B cell (primary cell): ENCODE measurements around the gene MAP3K5. TPM values are rescaled to one million over a fixed set of nuclear protein-coding genes. Genes with fewer than 3 reads are reported as not detected.

Experiments used
- ATAC-seq: fragments of 200-7000 bp; cut with Tn5 transposase; one replicate; pipeline ENCODE4 v1.10.0; 2021; ENCODE audit warnings: low read depth, mild to moderate bottlenecking, moderate number of reproducible peaks, moderate library complexity
- CTCF ChIA-PET: fragments of 350-600 bp; sonication (Branson Sonifier 250); formaldehyde crosslinking; loops from one replicate; lab custom pipeline; 2021; ENCODE audit warnings: antibody characterized with exemption, inconsistent platforms; lab: Charles Lee
- POLR2A ChIA-PET: fragments of 350-600 bp; sonication (Branson Sonifier 250); formaldehyde crosslinking; loops from one replicate; lab custom pipeline; 2021; ENCODE audit warnings: antibody characterized with exemption; lab: Charles Lee
- DNase-seq: peaks from one replicate; pipeline ENCODE4 v3.0.0; 2013
- H2AFZ ChIP-seq: 2 replicates; pipeline ENCODE4 v1.6.1; 2012; ENCODE audit warnings: mild to moderate bottlenecking, low read depth, low read length; ENCODE audit not compliant: insufficient read depth, poor library complexity, severe bottlenecking
- H3K27ac ChIP-seq, 2 donors: 1 replicate in 1 of 2; 2 replicates in 1 of 2; pipeline ENCODE4 v1.5.1; 2012 to 2013; ENCODE audit warnings: low read length in 2 of 2, mild to moderate bottlenecking in 2 of 2, moderate library complexity in 1 of 2
- H3K27me3 ChIP-seq, 4 experiments: fragments of 200-600 bp in 1 of 4; sonication (generic) in 1 of 4; replicated peaks in 1 of 4; 1 replicate in 2 of 4; 2 replicates in 2 of 4; pipeline versions ENCODE4 v1.6.1 to v1.7.0; 2013 to 2016; ENCODE audit warnings: low read length in 3 of 4, mild to moderate bottlenecking in 2 of 4, mixed read lengths in 1 of 4, moderate library complexity in 1 of 4; ENCODE audit not compliant: insufficient read depth in 4 of 4, control insufficient read depth in 3 of 4; ENCODE audit errors: control extremely low read depth in 1 of 4
- H3K36me3 ChIP-seq, 2 experiments: replicated peaks in 1 of 2; 1 replicate in 1 of 2; 2 replicates in 1 of 2; pipeline versions ENCODE4 v1.6.1 to v1.7.1; 2013; ENCODE audit warnings: low read length in 1 of 2; ENCODE audit not compliant: insufficient read depth in 2 of 2, control insufficient read depth in 1 of 2; ENCODE audit errors: control extremely low read depth in 1 of 2, extremely low read depth in 1 of 2
- H3K4me1 ChIP-seq, 2 donors: fragments of 200-600 bp in 1 of 2; sonication (generic) in 1 of 2; 1 replicate in 1 of 2; 2 replicates in 1 of 2; pipeline versions ENCODE4 v1.5.1 to v1.6.1; 2013 to 2017; ENCODE audit warnings: low read length in 2 of 2; ENCODE audit not compliant: control insufficient read depth in 2 of 2, insufficient read depth in 2 of 2
- H3K4me2 ChIP-seq: replicated peaks from 2 replicates; pipeline ENCODE3; 2012; ENCODE audit warnings: mild to moderate bottlenecking, low read depth, low read length; ENCODE audit not compliant: poor library complexity, severe bottlenecking
- H3K4me3 ChIP-seq, 5 experiments: fragments of 200-600 bp in 1 of 5; sonication (generic) in 1 of 5; 1 replicate in 3 of 5; 2 replicates in 2 of 5; pipeline versions ENCODE4 v1.5.1 to v1.7.0; 2011 to 2016; ENCODE audit warnings: low read length in 4 of 5, mild to moderate bottlenecking in 4 of 5, low read depth in 2 of 5, control low read depth in 1 of 5, moderate library complexity in 1 of 5; ENCODE audit not compliant: insufficient read depth in 1 of 5; ENCODE audit errors: control extremely low read depth in 1 of 5, extremely low read depth in 1 of 5
- H3K79me2 ChIP-seq: fragments of 200-600 bp; sonication (generic); one replicate; pipeline ENCODE4 v1.6.0; 2016; ENCODE audit warnings: low read length; ENCODE audit not compliant: control insufficient read depth, insufficient read depth
- H3K9ac ChIP-seq: fragments of 200-600 bp; sonication (generic); 2 replicates; pipeline ENCODE4 v1.6.1; 2017; ENCODE audit warnings: mild to moderate bottlenecking, low read length, moderate library complexity
- H3K9me3 ChIP-seq, 3 donors: one replicate each; pipeline versions ENCODE4 v1.6.1 to v1.7.1; 2013; ENCODE audit warnings: low read length in 2 of 3; ENCODE audit not compliant: control insufficient read depth in 2 of 3, insufficient read depth in 1 of 3; ENCODE audit errors: control extremely low read depth in 1 of 3
- H4K20me1 ChIP-seq: 2 replicates; pipeline ENCODE4 v1.6.0; 2012; ENCODE audit warnings: mild to moderate bottlenecking, low read length; ENCODE audit not compliant: insufficient read depth, control insufficient read depth, poor library complexity, severe bottlenecking
- H3K27ac Mint-ChIP-seq: one replicate; pipeline ENCODE4 v1.8.0; 2021; ENCODE audit warnings: mixed read lengths
- H3K27me3 Mint-ChIP-seq: one replicate; pipeline ENCODE4 v1.8.0; 2021; ENCODE audit warnings: mixed read lengths
- H3K4me1 Mint-ChIP-seq: one replicate; pipeline ENCODE4 v1.8.0; 2021; ENCODE audit warnings: mixed read lengths
- H3K4me3 Mint-ChIP-seq: one replicate; pipeline ENCODE4 v1.8.0; 2021; ENCODE audit warnings: mixed read lengths
- H3K9me3 Mint-ChIP-seq: one replicate; pipeline ENCODE4 v1.8.0; 2022; ENCODE audit warnings: mixed read lengths; ENCODE audit not compliant: insufficient read depth
- CTCF ChIP-seq: fragments of 200-600 bp; IDR thresholded peaks from one replicate; pipeline ENCODE4 v1.8.0; 2022; ENCODE audit warnings: antibody characterized with exemption, mild to moderate bottlenecking
- EZH2 ChIP-seq: IDR thresholded peaks from 2 replicates; pipeline ENCODE4 v1.6.1; 2012; ENCODE audit warnings: borderline replicate concordance, low read depth, mild to moderate bottlenecking, moderate library complexity, low read length; ENCODE audit not compliant: insufficient read depth, poor library complexity, severe bottlenecking
- WGBS: methylation state at CpG from one replicate; pipeline ENCODE4 v1.1.5; 2013; ENCODE audit warnings: missing lambda C conversion rate; ENCODE audit not compliant: insufficient coverage; 5-methylcytosine and 5-hydroxymethylcytosine counted together
- intact Hi-C: fragments of 100-400 bp; cut with micrococcal nuclease; formaldehyde crosslinking; loops from one replicate; pipeline ENCODE4 v1.10.0; 2022
- polyA plus RNA-seq: library from polyadenylated mRNA; depleted of rRNA; stranded (reverse); fragments of >200 nt; gene quantifications from 2 replicates; pipeline ENCODE4 v1.2.3, GENCODE V29; 2012
- total RNA-seq, 2 donors: library from RNA; stranded (reverse); fragments of 120-200 nt in 1 of 2; gene quantifications; 1 replicate in 1 of 2; 2 replicates in 1 of 2; pipeline versions ENCODE4 v1.2.3 to v1.2.4, GENCODE V29; 2013 to 2022

The MAP3K5 gene
- total and polyA plus RNA-seq, 2 donors (not counting 1 experiment from before 2014, with no cell fraction given) = 5.7 to 34.1 TPM

- Mint-ChIP-seq H3K4me3 (no peak overlapping the region), H3K27ac (no peak overlapping the region), H3K27me3 (no peaks in the 10 kb centered on the region), H3K4me1 (no peaks in the 10 kb centered on the region), H3K9me3 (no peaks in the 10 kb centered on the region)
- no peak for ATAC-seq
- Histone ChIP-seq H3K79me2 (no peaks in the 10 kb centered on the region), H3K4me1 (no peaks in the 10 kb centered on the region), H2AFZ (no peak overlapping the region), H3K9ac (no peak overlapping the region), H3K9me3 (no peaks in the 10 kb centered on the region), H3K4me3 (no peak overlapping the region), H4K20me1 (no peaks in the 10 kb centered on the region), H3K27me3 (no peaks in the 10 kb centered on the region), H3K4me2 (no peak overlapping the region), H3K36me3 (peaks cover 10 to 30% of the 10 kb centered on the region in 2 experiments), H3K27ac (no peak overlapping the region)
- CTCF ChIA-PET = interaction anchor here (0.8 kb wide), 1 partner anchor 177 kb away, joined by 3 read pairs; the partner anchor contains the start of gene MAP3K5
- intact Hi-C loops = no loop called here
- POLR2A ChIA-PET = no interaction called here
- WGBS = 94% methylated on average over 2 of the region's 2 CpGs
- DNase-seq = no peak
- TF ChIP-seq CTCF = no peak
- TF ChIP-seq EZH2 = no peak
Measured at GRCh38 chr6:136614994-136615393, 177.3 kb downstream of the MAP3K5 start.

GRCh38 chr6:136614350-136614749, 177.9 kb downstream of the MAP3K5 start:
- H2AFZ ChIP-seq = no peak overlapping the region
- POLR2A ChIA-PET = no interaction called here
- no peak overlapping the region for H3K4me2 ChIP-seq
- intact Hi-C loops = no loop called here
- no peak overlapping the region for H3K27ac ChIP-seq
- H3K27ac Mint-ChIP-seq = no peak overlapping the region
- CTCF ChIA-PET = interaction anchor here (1.1 kb wide), 1 partner anchor 9 kb away, joined by 3 read pairs; no protein-coding TSS in a partner anchor
- no peak overlapping the region for H3K4me3 ChIP-seq
- WGBS = no CpG with 5 or more reads among the region's 1 CpG
- H3K27me3 ChIP-seq = no peaks in the 10 kb centered on the region
- no peaks in the 10 kb centered on the region for H3K9me3 ChIP-seq
- DNase-seq (no peak), ATAC-seq (no peak)
- no peak overlapping the region for H3K9ac ChIP-seq
- TF ChIP-seq CTCF = no peak
- TF ChIP-seq EZH2 = no peak
- H3K9me3 Mint-ChIP-seq = no peaks in the 10 kb centered on the region
- H3K36me3 ChIP-seq = peaks cover 12 to 27% of the 10 kb centered on the region in 2 experiments
- no peak overlapping the region for H3K4me3 Mint-ChIP-seq
- no peaks in the 10 kb centered on the region for H3K27me3 Mint-ChIP-seq
- H3K79me2 ChIP-seq = no peaks in the 10 kb centered on the region
- no peaks in the 10 kb centered on the region for H4K20me1 ChIP-seq
- no peaks in the 10 kb centered on the region for H3K4me1 Mint-ChIP-seq
- H3K4me1 ChIP-seq = no peaks in the 10 kb centered on the region
